GM12878 (cell line): ENCODE results near the gene COL7A1. TPM values are rescaled to one million over a fixed set of nuclear protein-coding genes. Genes with fewer than 3 reads are reported as not detected.

ENCODE experiments used
- BCL11A ChIP-seq: IDR thresholded peaks from 2 replicates; pipeline ENCODE4 v1.6.1; 2011; ENCODE audit warnings: low read depth, low read length
- CHD1 ChIP-seq: IDR thresholded peaks from 2 replicates; pipeline ENCODE4 v1.6.1; 2012; ENCODE audit warnings: low read depth, low read length, improper control_type of control experiment
- EGR1 ChIP-seq, 2 experiments: IDR thresholded peaks; 1 replicate in 1 of 2; 2 replicates in 1 of 2; pipeline ENCODE4 v1.6.1; 2011 to 2012; ENCODE audit warnings: low read depth in 2 of 2, low read length in 2 of 2, borderline replicate concordance in 1 of 2, mild to moderate bottlenecking in 1 of 2, moderate library complexity in 1 of 2
- GABPA ChIP-seq: IDR thresholded peaks from 2 replicates; pipeline ENCODE4 v1.6.1; 2014; ENCODE audit warnings: antibody characterized with exemption, low read depth, mild to moderate bottlenecking, inconsistent platforms
- HDGF ChIP-seq: fragments of 450-650 bp; IDR thresholded peaks from 2 replicates; pipeline ENCODE4 v1.6.1; 2016; ENCODE audit warnings: antibody characterized with exemption
- NKRF ChIP-seq: fragments of 450-650 bp; conservative IDR thresholded peaks from 2 replicates; pipeline ENCODE4 v1.6.1; 2017; ENCODE audit warnings: mild to moderate bottlenecking, moderate library complexity
- PAX5 ChIP-seq: IDR thresholded peaks from 2 replicates; pipeline ENCODE4 v1.6.1; 2011; ENCODE audit warnings: low read depth, low read length, borderline replicate concordance
- PAX8 ChIP-seq: fragments of 450-650 bp; IDR thresholded peaks from 2 replicates; pipeline ENCODE4 v1.6.1; 2017; ENCODE audit warnings: mild to moderate bottlenecking, moderate library complexity
- POLR2A ChIP-seq: IDR thresholded peaks from 2 replicates; pipeline ENCODE4 v1.6.1; 2011; ENCODE audit warnings: low read depth, mild to moderate bottlenecking, low read length
- SIX5 ChIP-seq: IDR thresholded peaks from 2 replicates; pipeline ENCODE4 v1.6.1; 2011; ENCODE audit warnings: mild to moderate bottlenecking, low read depth, low read length, moderate library complexity; ENCODE audit not compliant: severe bottlenecking
- YY1 ChIP-seq: IDR thresholded peaks from 2 replicates; pipeline ENCODE4 v1.6.1; 2011; ENCODE audit warnings: low read depth, mild to moderate bottlenecking, low read length
- ZNF24 ChIP-seq: fragments of 450-650 bp; IDR thresholded peaks from 2 replicates; pipeline ENCODE4 v1.6.1; 2017; ENCODE audit warnings: antibody characterized with exemption, mild to moderate bottlenecking
- polyA plus RNA-seq, 11 experiments: library from polyadenylated mRNA; depleted of rRNA in 4 of 11; unstranded in 6 of 11; stranded (reverse) in 5 of 11; fragments of >200 nt; fragmentation: Nextera tagmentation in 4 of 11; fragmentation: Illumina TruSeq in 1 of 11; extraction: Ambion mirVana in 4 of 11; extraction: Trizol in 1 of 11; gene quantifications; 1 replicate in 1 of 11; 2 replicates in 10 of 11; pipeline versions ENCODE4 v1.2.1 to v1.2.3, GENCODE V29; 2011 to 2016; ENCODE audit warnings: inconsistent platforms in 2 of 11, missing spikeins in 2 of 11, low read depth in 1 of 11
- total RNA-seq, 4 experiments: library from RNA; depleted of rRNA in 3 of 4; stranded (reverse); fragments of >200 nt in 3 of 4; fragmentation: Illumina TruSeq in 1 of 4; extraction: Trizol in 1 of 4; gene quantifications; 2 replicates each; pipeline versions ENCODE4 v1.2.1 to v1.2.3, GENCODE V29; 2013 to 2021

COL7A1 gene
- total and polyA plus RNA-seq, 10 of the 15 experiments (the other 5 are each of a cell fraction or from before 2014, with no cell fraction given) = 0.01 to 1.9 (median 0.29) TPM; not detected in 1

GRCh38 chr3:48635222-48636021, 40.3 kb upstream of the COL7A1 start, which contains the start of gene SLC26A6 (continued):
- TF ChIP-seq PAX8 (no peak), GABPA (no peak), SIX5 (no peak), BCL11A (no peak), POLR2A (peak; percentile 77), ZNF24 (no peak), HDGF (peak; percentile 84; the same call in 1 of the 2 replicates), CHD1 (no peak), YY1 (peak; percentile 30; the same call in 1 of the 2 replicates), PAX5 (no peak), EGR1 (IDR thresholded peaks at IDR 0.05; ENCODE audit: borderline replicate concordance in 1 of 2, low read depth in 2 of 2, low read length in 2 of 2) (0 out of 3 replicates have a peak, but pooled peaks of 1 of the 2 experiments have one; percentile 14), NKRF (peak; percentile 78)
- TF ChIP-seq, all 136 proteins: peak for 37
